HG03575 (cell line): ENCODE measurements around the gene CDC42EP5.
"Not testable (repeated sequence)": the region's sequence is repeated elsewhere in the genome, so short reads cannot be mapped to it uniquely, and the experiment has no call there.

Source experiments
- ATAC-seq: cut with Tn5 transposase; IDR thresholded peaks from one replicate; pipeline ENCODE4 v1.9.1; 2021; ENCODE audit not compliant: unreplicated experiment, insufficient number of reproducible peaks, low FRiP score; ENCODE audit errors: extremely low read depth

Gene CDC42EP5

GRCh38 chr19:54493056-54493455, 20.0 kb upstream of the CDC42EP5 start:
- ATAC-seq = not testable (repeated sequence)

DNA sequence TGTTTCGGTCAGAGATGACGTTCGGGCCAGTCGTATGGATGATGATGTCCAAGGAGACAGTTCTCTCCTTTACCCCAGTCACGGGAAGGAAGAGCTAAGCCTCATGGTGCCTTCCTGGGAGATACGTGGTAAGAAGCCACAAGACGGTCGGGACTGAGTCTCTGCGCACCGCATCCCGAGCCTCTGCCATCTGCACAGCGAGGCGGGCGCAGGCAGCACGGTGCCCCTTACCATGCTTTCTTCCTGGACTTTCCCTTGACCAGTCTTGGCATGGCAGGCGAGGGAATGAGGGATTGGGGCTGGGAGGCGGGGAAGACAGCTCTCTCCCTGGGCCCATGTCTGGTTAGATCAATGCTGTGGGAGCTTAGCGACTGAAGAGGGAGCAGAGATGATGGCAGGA, 19.5 kb upstream of the CDC42EP5 start:
- no peak for ATAC-seq

DNA sequence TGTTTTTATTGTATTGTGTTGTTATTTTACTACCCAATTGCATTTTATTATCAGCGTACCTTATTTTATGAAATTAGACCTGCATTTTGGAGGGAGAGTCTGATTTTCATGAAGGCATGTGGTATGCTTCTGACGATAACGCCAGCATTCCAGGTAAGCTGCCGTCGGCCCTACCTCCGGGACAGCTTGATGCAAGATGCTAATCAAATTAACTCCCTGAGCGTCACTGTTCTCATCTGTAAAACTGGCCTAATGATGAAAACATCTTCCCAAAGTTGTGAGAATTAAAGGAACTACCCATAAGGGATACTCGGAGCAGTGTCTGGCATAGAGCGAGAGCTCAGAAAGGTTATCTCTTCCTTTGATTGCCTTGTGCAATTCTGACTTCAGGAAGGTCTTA, 16.7 kb upstream of the CDC42EP5 start:
- no peak for ATAC-seq

DNA sequence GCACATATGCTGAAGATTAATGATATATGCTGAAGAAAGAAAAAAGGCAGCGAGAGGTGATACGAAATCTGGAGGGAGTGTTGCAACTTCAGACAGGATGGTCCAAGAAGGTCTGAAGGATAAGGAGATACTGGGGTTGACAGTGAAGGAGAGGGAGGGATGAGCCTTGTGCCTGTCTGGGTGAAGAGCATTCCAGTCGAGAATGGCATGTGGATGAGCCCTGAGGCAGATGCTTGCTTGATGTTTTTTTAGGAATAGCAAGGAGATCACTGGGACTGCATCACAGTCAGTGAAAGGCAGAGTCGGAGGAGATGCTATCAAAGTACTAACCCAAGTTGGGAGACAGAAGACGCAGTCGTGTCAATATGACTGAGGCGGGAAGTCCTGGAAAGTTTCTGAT, 16.2 kb upstream of the CDC42EP5 start:
- ATAC-seq = no peak

GRCh38 chr19:54485851-54486250, 12.8 kb upstream of the CDC42EP5 start:
- no peak for ATAC-seq

GRCh38 chr19:54484451-54484850, 11.4 kb upstream of the CDC42EP5 start:
- no peak for ATAC-seq

- ATAC-seq = no peak
Measured at GRCh38 chr19:54482889-54483288, 9.8 kb upstream of the CDC42EP5 start.

DNA sequence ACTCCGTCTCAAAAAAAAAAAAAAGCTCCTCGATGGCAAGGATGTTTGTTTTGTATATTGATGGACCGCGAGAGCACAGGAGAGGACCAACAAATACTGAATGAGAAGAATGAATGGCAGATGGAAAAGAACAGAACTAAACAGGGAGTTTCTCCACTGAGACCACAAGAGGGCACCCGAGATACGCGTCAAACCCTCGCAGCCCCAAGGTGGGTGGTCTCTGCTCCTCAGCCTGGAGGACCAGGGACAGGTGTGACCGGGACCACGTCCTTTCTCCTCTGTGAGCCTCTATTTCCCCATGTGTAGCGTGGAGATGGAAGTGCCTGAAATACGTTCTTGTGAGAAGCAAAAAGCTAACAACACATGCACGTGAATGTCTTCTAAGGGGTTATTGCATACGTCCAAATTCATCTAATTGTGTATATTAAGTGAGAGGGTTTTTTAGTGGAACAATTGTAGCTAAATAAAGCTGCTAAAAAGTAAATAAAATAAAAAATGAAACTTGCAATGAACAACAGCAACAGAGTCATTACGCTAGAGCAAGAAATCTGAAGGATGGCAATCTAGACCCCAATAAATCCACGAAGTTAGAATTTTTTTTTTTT, 8.3 kb upstream of the CDC42EP5 start:
- no peak for ATAC-seq

DNA sequence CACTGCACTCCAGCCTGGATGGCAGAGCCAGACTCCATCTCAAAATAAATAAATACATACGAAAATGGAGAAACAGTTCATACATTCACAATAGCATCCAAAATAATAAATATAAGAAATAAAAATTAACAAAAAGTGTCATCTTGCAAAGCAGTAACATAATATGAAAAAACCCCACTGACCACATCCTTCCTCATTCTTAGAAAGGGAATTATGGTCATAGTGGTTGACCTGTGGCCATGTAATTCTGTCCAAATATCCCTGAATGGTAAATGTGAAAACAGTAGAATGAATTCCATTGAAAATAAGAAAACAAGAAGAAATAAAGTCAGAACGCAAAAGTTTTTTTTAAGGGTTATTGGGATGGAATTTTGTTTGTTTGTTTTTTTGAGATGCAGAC, 7.0 kb upstream of the CDC42EP5 start:
- ATAC-seq = no peak

GRCh38 chr19:54478677-54479266, 5.7 kb upstream of the CDC42EP5 start:
- no peak for ATAC-seq

DNA sequence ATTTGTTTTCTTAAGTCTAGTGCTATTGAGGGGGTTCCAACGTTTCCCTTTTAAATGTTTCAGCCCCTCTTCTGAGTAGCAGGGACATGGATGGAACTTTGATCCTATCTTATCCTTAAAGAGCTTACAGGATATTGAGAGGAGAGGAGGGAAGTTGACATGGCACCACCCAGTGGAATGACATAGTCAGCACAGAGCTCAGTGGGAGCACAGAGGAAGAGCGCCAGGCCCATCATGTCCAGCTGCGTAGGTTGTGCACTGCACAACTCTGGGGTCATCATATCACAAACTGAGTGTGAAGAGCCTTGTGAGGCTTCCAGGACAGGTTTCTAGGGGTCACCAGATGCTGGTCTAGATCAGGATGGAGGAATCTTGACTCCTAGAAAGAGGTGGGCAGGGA, 4.6 kb upstream of the CDC42EP5 start:
- ATAC-seq = no peak

GRCh38 chr19:54475706-54476105, 2.6 kb upstream of the CDC42EP5 start:
- no peak for ATAC-seq

DNA sequence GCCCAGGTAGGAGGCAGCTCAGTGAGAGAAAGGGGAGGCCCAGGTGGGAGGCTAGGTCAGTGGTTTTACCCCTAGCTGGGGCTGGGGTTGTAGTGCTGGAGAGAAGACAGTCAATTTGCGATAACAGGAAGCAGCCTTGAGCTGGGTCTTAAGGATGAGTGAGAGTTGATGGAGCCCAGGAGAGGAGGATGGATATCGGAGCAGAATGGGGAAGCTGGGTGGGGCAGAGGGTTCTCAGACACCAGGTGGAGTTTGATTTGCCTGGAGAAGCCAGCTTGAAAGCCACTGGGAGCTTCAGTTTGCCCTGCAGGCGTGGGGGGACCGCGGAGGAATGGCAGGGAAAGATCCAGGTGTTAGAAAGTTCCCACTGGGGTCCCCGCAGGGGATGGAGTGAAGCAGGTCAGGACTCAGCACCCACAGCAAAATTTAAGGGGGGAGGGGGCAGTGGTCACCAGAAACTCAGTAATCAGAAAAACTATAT, 836 bp upstream of the CDC42EP5 start:
- ATAC-seq = no peak

- ATAC-seq = no peak
Measured at GRCh38 chr19:54470991-54471782, 1.9 kb downstream of the CDC42EP5 start.

GRCh38 chr19:54470276-54470887, 2.7 kb downstream of the CDC42EP5 start:
- ATAC-seq = no peak

DNA sequence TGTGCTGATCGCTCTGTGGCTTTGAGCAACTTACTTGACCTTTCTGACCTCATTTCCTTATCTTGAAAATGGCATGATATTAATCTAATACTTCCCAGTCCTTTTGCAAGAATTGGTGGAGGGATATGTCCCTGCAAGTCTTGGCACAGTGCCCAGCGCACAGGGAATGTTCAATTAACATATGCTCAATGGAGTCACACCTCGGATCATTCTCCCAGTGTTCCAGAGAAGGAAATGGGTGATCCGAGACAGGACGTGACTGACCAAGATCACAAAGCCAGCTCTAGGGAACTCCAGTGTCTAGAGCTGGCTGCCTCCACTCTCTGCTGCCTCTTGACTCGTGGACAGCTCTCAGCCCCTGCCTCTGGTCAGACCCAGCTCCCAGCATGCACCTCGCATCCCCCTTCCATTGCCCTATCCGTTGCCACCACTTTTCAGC, 3.6 kb downstream of the CDC42EP5 start:
- ATAC-seq = no peak

- ATAC-seq = not testable (repeated sequence)
Measured at GRCh38 chr19:54466110-54466480, 7.0 kb downstream of the CDC42EP5 start.

GRCh38 chr19:54465426-54466109, 7.5 kb downstream of the CDC42EP5 start:
- no peak for ATAC-seq
